DOHH2 (cell line): ENCODE results near the gene CERS5.

Source experiments
- EZH2phosphoT487 ChIP-seq: fragments of 200-600 bp; sonication (generic); IDR thresholded peaks from 2 replicates; pipeline ENCODE4 v1.6.1; 2017; ENCODE audit warnings: borderline replicate concordance, mild to moderate bottlenecking, antibody characterized with exemption, low read length, moderate library complexity, mixed read lengths
- TF ChIP-seq, protein P1 (sequence below): fragments of 200-600 bp; sonication (generic); IDR thresholded peaks from one replicate; pipeline ENCODE4 v1.5.1; 2014; ENCODE audit warnings: antibody characterized with exemption, mild to moderate bottlenecking, low read depth, low read length; ENCODE audit not compliant: poor library complexity, severe bottlenecking

DNA sequence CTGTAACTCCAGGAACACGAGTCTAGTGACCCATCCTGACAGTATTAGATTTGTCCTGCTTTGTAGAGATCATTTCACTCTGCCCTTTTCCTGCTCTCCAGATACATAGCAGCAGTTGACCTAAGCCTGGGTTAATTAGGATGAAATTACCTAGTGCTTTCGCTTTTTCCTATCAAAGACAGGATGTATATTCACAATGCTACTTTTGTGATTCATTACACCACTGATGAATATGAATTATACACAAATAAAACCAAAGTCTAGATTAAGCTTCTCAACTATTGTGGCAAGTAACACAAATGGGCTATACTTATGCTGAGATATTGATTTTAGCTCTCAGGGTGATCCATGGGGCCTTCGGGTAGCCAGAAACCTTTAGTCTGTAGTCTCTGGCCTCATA, 17.9 kb downstream of the CERS5 start:
- TF ChIP-seq, protein P1, sequence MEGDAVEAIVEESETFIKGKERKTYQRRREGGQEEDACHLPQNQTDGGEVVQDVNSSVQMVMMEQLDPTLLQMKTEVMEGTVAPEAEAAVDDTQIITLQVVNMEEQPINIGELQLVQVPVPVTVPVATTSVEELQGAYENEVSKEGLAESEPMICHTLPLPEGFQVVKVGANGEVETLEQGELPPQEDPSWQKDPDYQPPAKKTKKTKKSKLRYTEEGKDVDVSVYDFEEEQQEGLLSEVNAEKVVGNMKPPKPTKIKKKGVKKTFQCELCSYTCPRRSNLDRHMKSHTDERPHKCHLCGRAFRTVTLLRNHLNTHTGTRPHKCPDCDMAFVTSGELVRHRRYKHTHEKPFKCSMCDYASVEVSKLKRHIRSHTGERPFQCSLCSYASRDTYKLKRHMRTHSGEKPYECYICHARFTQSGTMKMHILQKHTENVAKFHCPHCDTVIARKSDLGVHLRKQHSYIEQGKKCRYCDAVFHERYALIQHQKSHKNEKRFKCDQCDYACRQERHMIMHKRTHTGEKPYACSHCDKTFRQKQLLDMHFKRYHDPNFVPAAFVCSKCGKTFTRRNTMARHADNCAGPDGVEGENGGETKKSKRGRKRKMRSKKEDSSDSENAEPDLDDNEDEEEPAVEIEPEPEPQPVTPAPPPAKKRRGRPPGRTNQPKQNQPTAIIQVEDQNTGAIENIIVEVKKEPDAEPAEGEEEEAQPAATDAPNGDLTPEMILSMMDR, result no peak
- TF ChIP-seq EZH2phosphoT487, result no peak
